ENCODE data around the gene CAMKV.

Gene CAMKV

GRCh38 chr3:49902511-49903345 is 33.0 kb upstream of the CAMKV start:
- H3K9me3 Mint-ChIP-seq = no peaks in the 10 kb centered on the region
- ATAC-seq = no peak
- DNase-seq = no peak
- H3K4me1 Mint-ChIP-seq = peaks cover 38% of the 10 kb centered on the region
- peak overlapping the region in 1 of 2 donors; percentile 98 for H3K4me3 Mint-ChIP-seq
- peak overlapping the region in 1 of 2 donors; percentile 86 for H3K27ac Mint-ChIP-seq
- no peaks in the 10 kb centered on the region for H3K27me3 Mint-ChIP-seq

- no peak for DNase-seq
- Mint-ChIP-seq H3K4me1 (peaks cover 29% of the 10 kb centered on the region), H3K27me3 (no peaks in the 10 kb centered on the region), H3K27ac (no peak overlapping the region), H3K4me3 (no peak overlapping the region), H3K9me3 (no peaks in the 10 kb centered on the region)
- ATAC-seq = no peak
Measured at GRCh38 chr3:49901366-49902339, 31.9 kb upstream of the CAMKV start.

- H3K9me3 Mint-ChIP-seq = no peaks in the 10 kb centered on the region
- peaks cover 19% of the 10 kb centered on the region for H3K4me1 Mint-ChIP-seq
- no peak for DNase-seq
- no peak for ATAC-seq
- H3K4me3 Mint-ChIP-seq = no peak overlapping the region
- no peaks in the 10 kb centered on the region for H3K27me3 Mint-ChIP-seq
- no peak overlapping the region for H3K27ac Mint-ChIP-seq
Measured at GRCh38 chr3:49900491-49901153, 30.9 kb upstream of the CAMKV start.

- no peak for ATAC-seq
- Mint-ChIP-seq H3K27me3 (no peaks in the 10 kb centered on the region), H3K27ac (peak overlapping the region in 1 of 2 donors; percentile 46), H3K4me1 (peaks cover 11% of the 10 kb centered on the region), H3K4me3 (no peak overlapping the region), H3K9me3 (no peaks in the 10 kb centered on the region)
- no peak for DNase-seq
Measured at GRCh38 chr3:49899815-49900214, 30.1 kb upstream of the CAMKV start.

- Mint-ChIP-seq H3K4me3 (no peak overlapping the region), H3K27me3 (no peaks in the 10 kb centered on the region), H3K27ac (no peak overlapping the region), H3K4me1 (peaks cover 3% of the 10 kb centered on the region), H3K9me3 (no peaks in the 10 kb centered on the region)
- no peak for DNase-seq
- no peak for ATAC-seq
Measured at GRCh38 chr3:49898991-49899390, 29.3 kb upstream of the CAMKV start.

- no peak overlapping the region for H3K27ac Mint-ChIP-seq
- no peaks in the 10 kb centered on the region for H3K9me3 Mint-ChIP-seq
- H3K27me3 Mint-ChIP-seq = no peaks in the 10 kb centered on the region
- H3K4me1 Mint-ChIP-seq = no peaks in the 10 kb centered on the region
- DNase-seq (no peak), ATAC-seq (no peak)
- H3K4me3 Mint-ChIP-seq = no peak overlapping the region
Measured at GRCh38 chr3:49896345-49896744, 26.6 kb upstream of the CAMKV start.

GRCh38 chr3:49895791-49896190 is 26.1 kb upstream of the CAMKV start:
- Mint-ChIP-seq H3K27ac (no peak overlapping the region), H3K4me1 (no peaks in the 10 kb centered on the region), H3K27me3 (no peaks in the 10 kb centered on the region), H3K9me3 (no peaks in the 10 kb centered on the region), H3K4me3 (no peak overlapping the region)
- DNase-seq = no peak
- ATAC-seq = no peak

- no peak for ATAC-seq
- DNase-seq = no peak
- Mint-ChIP-seq H3K9me3 (no peaks in the 10 kb centered on the region), H3K4me3 (no peak overlapping the region), H3K27ac (peak overlapping the region in 1 of 2 donors; percentile 54), H3K27me3 (no peaks in the 10 kb centered on the region), H3K4me1 (no peaks in the 10 kb centered on the region)
Measured at GRCh38 chr3:49889296-49889695, 19.6 kb upstream of the CAMKV start.

- H3K27ac Mint-ChIP-seq = peak overlapping the region in 1 of 2 donors; percentile 63
- ATAC-seq = no peak
- H3K4me3 Mint-ChIP-seq = no peak overlapping the region
- no peaks in the 10 kb centered on the region for H3K9me3 Mint-ChIP-seq
- no peaks in the 10 kb centered on the region for H3K4me1 Mint-ChIP-seq
- DNase-seq = no peak
- H3K27me3 Mint-ChIP-seq = no peaks in the 10 kb centered on the region
Measured at GRCh38 chr3:49886922-49887265, 17.2 kb upstream of the CAMKV start.

GRCh38 chr3:49883998-49884397 is 14.3 kb upstream of the CAMKV start:
- Mint-ChIP-seq H3K9me3 (no peaks in the 10 kb centered on the region), H3K4me3 (no peak overlapping the region), H3K4me1 (no peaks in the 10 kb centered on the region), H3K27me3 (no peaks in the 10 kb centered on the region), H3K27ac (peak overlapping the region in 1 of 2 donors; percentile 93)
- no peak for DNase-seq
- no peak for ATAC-seq

GRCh38 chr3:49882166-49882565 is 12.5 kb upstream of the CAMKV start:
- ATAC-seq (no peak), DNase-seq (no peak)
- H3K27ac Mint-ChIP-seq = no peak overlapping the region
- H3K4me3 Mint-ChIP-seq = no peak overlapping the region
- H3K27me3 Mint-ChIP-seq = no peaks in the 10 kb centered on the region
- H3K4me1 Mint-ChIP-seq = no peaks in the 10 kb centered on the region
- H3K9me3 Mint-ChIP-seq = no peaks in the 10 kb centered on the region

- Mint-ChIP-seq H3K4me3 (no peak overlapping the region), H3K27ac (peak overlapping the region in 1 of 2 donors; percentile 8), H3K4me1 (no peaks in the 10 kb centered on the region), H3K9me3 (no peaks in the 10 kb centered on the region), H3K27me3 (no peaks in the 10 kb centered on the region)
- no peak for ATAC-seq
- no peak for DNase-seq
Measured at GRCh38 chr3:49880581-49881315, 11.0 kb upstream of the CAMKV start.

- Mint-ChIP-seq H3K4me1 (no peaks in the 10 kb centered on the region), H3K4me3 (no peak overlapping the region), H3K9me3 (no peaks in the 10 kb centered on the region)
Measured at GRCh38 chr3:49879721-49880120, 10.0 kb upstream of the CAMKV start.

GRCh38 chr3:49878686-49879085 is 9.0 kb upstream of the CAMKV start:
- DNase-seq = no peak
- ATAC-seq = no peak
- Mint-ChIP-seq H3K27me3 (peaks cover 8% of the 10 kb centered on the region), H3K4me3 (no peak overlapping the region), H3K4me1 (no peaks in the 10 kb centered on the region), H3K27ac (no peak overlapping the region), H3K9me3 (no peaks in the 10 kb centered on the region)

More at GRCh38 chr3:49879721-49880120, 10.0 kb upstream of the CAMKV start:
- ATAC-seq (no peak), DNase-seq (no peak)
- Mint-ChIP-seq H3K27me3 (peaks cover 8% of the 10 kb centered on the region), H3K27ac (peak overlapping the region in 1 of 2 donors; percentile 40)

GRCh38 chr3:49877716-49878115 is 8.0 kb upstream of the CAMKV start:
- H3K4me3 Mint-ChIP-seq = no peak overlapping the region
- H3K4me1 Mint-ChIP-seq = peaks cover 8% of the 10 kb centered on the region
- no peaks in the 10 kb centered on the region for H3K9me3 Mint-ChIP-seq
- peaks cover 8% of the 10 kb centered on the region for H3K27me3 Mint-ChIP-seq
- H3K27ac Mint-ChIP-seq = no peak overlapping the region
- DNase-seq (no peak), ATAC-seq (no peak)
